ENCODE results near the gene RUVBL2.

Gene RUVBL2

GRCh38 chr19:49010453-49010852 lies 16.8 kb downstream of the RUVBL2 start:
- no peak for TF ChIP-seq POLR2AphosphoS5 (IDR thresholded peaks at IDR 0.05; ENCODE audit: low read depth, low read length)
- no peak for TF ChIP-seq FOXP2 (optimal IDR thresholded peaks at IDR 0.05; ENCODE audit: borderline replicate concordance, extremely low read depth, extremely low read length, insufficient read depth)
- TF ChIP-seq REST (IDR thresholded peaks at IDR 0.05; ENCODE audit: insufficient read depth in 1 of 2, low read depth in 2 of 2, low read length in 2 of 2), result no peak
- TF ChIP-seq SIN3A (IDR thresholded peaks at IDR 0.05; ENCODE audit: borderline replicate concordance, insufficient read depth, low read length), result no peak
- no peak for TF ChIP-seq TAF1 (IDR thresholded peaks at IDR 0.05; ENCODE audit: borderline replicate concordance, insufficient read depth, low read length)

DNA sequence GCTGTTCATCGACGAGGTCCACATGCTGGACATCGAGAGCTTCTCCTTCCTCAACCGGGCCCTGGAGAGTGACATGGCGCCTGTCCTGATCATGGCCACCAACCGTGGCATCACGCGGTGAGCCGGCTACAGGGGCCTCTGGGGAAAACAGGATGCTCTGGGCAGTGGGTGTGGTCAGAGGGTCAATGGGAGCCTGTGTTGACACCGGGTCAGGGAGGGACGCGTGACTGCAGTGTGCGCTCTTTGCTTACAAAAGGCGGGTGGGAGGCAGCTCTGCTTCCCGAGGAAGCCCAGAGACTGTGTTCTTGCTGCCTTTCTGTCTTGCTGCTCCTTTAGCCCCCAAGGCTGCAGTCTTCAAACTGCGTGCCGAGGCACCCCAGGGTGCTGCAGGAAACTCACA lies 17.5 kb downstream of the RUVBL2 start:
- no peak for TF ChIP-seq FOXP2 (optimal IDR thresholded peaks at IDR 0.05; ENCODE audit: borderline replicate concordance, extremely low read depth, extremely low read length, insufficient read depth)
- TF ChIP-seq SIN3A (IDR thresholded peaks at IDR 0.05; ENCODE audit: borderline replicate concordance, insufficient read depth, low read length), result no peak
- no peak for TF ChIP-seq TAF1 (IDR thresholded peaks at IDR 0.05; ENCODE audit: borderline replicate concordance, insufficient read depth, low read length)
- TF ChIP-seq POLR2AphosphoS5 (IDR thresholded peaks at IDR 0.05; ENCODE audit: low read depth, low read length), result no peak
- TF ChIP-seq REST (IDR thresholded peaks at IDR 0.05; ENCODE audit: insufficient read depth in 1 of 2, low read depth in 2 of 2, low read length in 2 of 2), result no peak

GRCh38 chr19:49014123-49014869 lies 20.6 kb downstream of the RUVBL2 start:
- TF ChIP-seq POLR2AphosphoS5 (IDR thresholded peaks at IDR 0.05; ENCODE audit: low read depth, low read length), result no peak
- no peak for TF ChIP-seq FOXP2 (optimal IDR thresholded peaks at IDR 0.05; ENCODE audit: borderline replicate concordance, extremely low read depth, extremely low read length, insufficient read depth)
- TF ChIP-seq TAF1 (IDR thresholded peaks at IDR 0.05; ENCODE audit: borderline replicate concordance, insufficient read depth, low read length), result no peak
- TF ChIP-seq REST (IDR thresholded peaks at IDR 0.05; ENCODE audit: insufficient read depth in 1 of 2, low read depth in 2 of 2, low read length in 2 of 2), result no peak
- TF ChIP-seq SIN3A (IDR thresholded peaks at IDR 0.05; ENCODE audit: borderline replicate concordance, insufficient read depth, low read length), result no peak

DNA sequence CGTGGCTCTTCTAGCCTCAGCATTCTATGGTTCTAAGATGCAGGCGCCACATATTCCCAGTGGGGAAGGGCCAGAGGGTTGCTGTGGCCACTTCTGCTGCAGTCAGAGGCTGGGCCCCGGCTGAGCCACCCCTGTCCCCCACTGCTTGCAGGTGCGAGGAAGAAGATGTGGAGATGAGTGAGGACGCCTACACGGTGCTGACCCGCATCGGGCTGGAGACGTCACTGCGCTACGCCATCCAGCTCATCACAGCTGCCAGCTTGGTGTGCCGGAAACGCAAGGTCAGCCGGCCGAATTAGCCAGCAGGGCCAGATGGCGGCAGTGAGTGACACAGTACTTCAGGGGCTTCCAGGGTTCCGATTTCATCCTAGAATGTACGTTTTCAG lies 21.2 kb downstream of the RUVBL2 start:
- no peak for TF ChIP-seq POLR2AphosphoS5 (IDR thresholded peaks at IDR 0.05; ENCODE audit: low read depth, low read length)
- TF ChIP-seq FOXP2 (optimal IDR thresholded peaks at IDR 0.05; ENCODE audit: borderline replicate concordance, extremely low read depth, extremely low read length, insufficient read depth), result no peak

- TF ChIP-seq FOXP2 (optimal IDR thresholded peaks at IDR 0.05; ENCODE audit: borderline replicate concordance, extremely low read depth, extremely low read length, insufficient read depth), result no peak
- no peak for TF ChIP-seq POLR2AphosphoS5 (IDR thresholded peaks at IDR 0.05; ENCODE audit: low read depth, low read length)
- no peak for TF ChIP-seq TAF1 (IDR thresholded peaks at IDR 0.05; ENCODE audit: borderline replicate concordance, insufficient read depth, low read length)
- no peak for TF ChIP-seq REST (IDR thresholded peaks at IDR 0.05; ENCODE audit: insufficient read depth in 1 of 2, low read depth in 2 of 2, low read length in 2 of 2)
- no peak for TF ChIP-seq SIN3A (IDR thresholded peaks at IDR 0.05; ENCODE audit: borderline replicate concordance, insufficient read depth, low read length)
Measured at GRCh38 chr19:49016067-49016839, 22.6 kb downstream of the RUVBL2 start.

Measured in PFSK-1 (cell line).